Spleen (tissue), 11 donors: ENCODE measurements around the gene PCK2. TPM values are rescaled to one million over a fixed set of nuclear protein-coding genes. Genes with fewer than 3 reads are reported as not detected.

Experiments used
- DNase-seq: peaks from one replicate; pipeline ENCODE4 v3.0.0-alpha.2; 2020
- H3K27ac ChIP-seq, 8 donors: fragments of 200-600 bp; sonication (generic) in 7 of 8; 1 replicate in 4 of 8; 2 replicates in 4 of 8; pipeline versions ENCODE4 v1.5.0 to v1.8.0; 2016 to 2021; ENCODE audit warnings: inconsistent platforms in 4 of 8, mild to moderate bottlenecking in 4 of 8, moderate library complexity in 1 of 8
- H3K27me3 ChIP-seq, 7 donors: fragments of 200-600 bp; sonication (generic) in 6 of 7; replicated peaks in 1 of 7; 1 replicate in 4 of 7; 2 replicates in 3 of 7; pipeline versions ENCODE4 v1.5.0 to v1.8.0; 2016 to 2021; ENCODE audit warnings: inconsistent platforms in 3 of 7, mild to moderate bottlenecking in 1 of 7
- H3K36me3 ChIP-seq, 6 donors: fragments of 200-600 bp; sonication (generic) in 5 of 6; 1 replicate in 4 of 6; 2 replicates in 2 of 6; pipeline versions ENCODE4 v1.5.0 to v1.8.0; 2016 to 2021; ENCODE audit warnings: inconsistent platforms in 2 of 6
- H3K4me1 ChIP-seq, 6 donors: fragments of 200-600 bp; sonication (generic) in 5 of 6; 1 replicate in 3 of 6; 2 replicates in 3 of 6; pipeline versions ENCODE4 v1.5.0 to v1.8.0; 2016 to 2021; ENCODE audit warnings: inconsistent platforms in 3 of 6
- H3K4me3 ChIP-seq, 8 donors: fragments of 200-600 bp; sonication (generic) in 7 of 8; 1 replicate in 4 of 8; 2 replicates in 4 of 8; pipeline versions ENCODE4 v1.5.0 to v1.8.0; 2016 to 2021; ENCODE audit warnings: inconsistent platforms in 4 of 8, mild to moderate bottlenecking in 4 of 8, moderate library complexity in 2 of 8
- H3K9me3 ChIP-seq, 8 donors: fragments of 200-600 bp; sonication (generic) in 7 of 8; 1 replicate in 4 of 8; 2 replicates in 4 of 8; pipeline versions ENCODE4 v1.5.0 to v1.8.0; 2016 to 2021; ENCODE audit warnings: inconsistent platforms in 4 of 8
- POLR2A ChIP-seq, 3 donors: fragments of 450-650 bp; IDR thresholded peaks; one replicate each; pipeline ENCODE4 v1.5.1; 2017; ENCODE audit warnings: antibody characterized with exemption in 3 of 3, mild to moderate bottlenecking in 1 of 3
- POLR2AphosphoS5 ChIP-seq, 3 donors: sonication (generic); formaldehyde crosslinking; IDR thresholded peaks; one replicate each; pipeline ENCODE4 v1.5.1; 2017; ENCODE audit warnings: antibody characterized with exemption in 3 of 3
- WGBS, 5 donors: extraction: QIAGEN DNeasy Blood & Tissue Kit in 3 of 5; methylation state at CpG; one replicate each; pipeline versions ENCODE4 v1.1.5 to v1.1.7; 2013 to 2018; 5-methylcytosine and 5-hydroxymethylcytosine counted together
- intact Hi-C: fragments of 100-400 bp; cut with DNase I; formaldehyde crosslinking; loops from one replicate; pipeline ENCODE4 v1.15.0; 2023; ENCODE audit warnings: low total_unique reads
- polyA plus RNA-seq, 3 donors: library from polyadenylated mRNA; stranded (reverse); fragments of 200-250 nt; gene quantifications; one replicate each; pipeline ENCODE4 v1.2.1, GENCODE V29; 2013
- total RNA-seq, 7 donors: library from RNA; depleted of rRNA in 3 of 7; stranded (reverse); fragments of >200 nt in 3 of 7; fragmentation: NEBNext Ultra II Directional in 4 of 7; extraction: Animal tissue kit (Norgen Biotek cat#: 25700) in 4 of 7; gene quantifications; one replicate each; pipeline versions ENCODE4 v1.1.0 to v1.2.1, GENCODE V29; 2016 to 2021
- TF ChIP-seq, protein P1 (sequence below), 11 experiments: fragments of 200-600 bp in 7 of 11; fragments of 450-650 bp in 4 of 11; sonication (generic) in 4 of 11; IDR thresholded peaks in 8 of 11; conservative IDR thresholded peaks in 3 of 11; 1 replicate in 7 of 11; 2 replicates in 4 of 11; pipeline versions ENCODE4 v1.4.0 to v1.8.0; 2016 to 2021; ENCODE audit warnings: antibody characterized with exemption in 11 of 11, inconsistent platforms in 4 of 11, mild to moderate bottlenecking in 1 of 11
- donor health status: healthy with polysubstance abuse.
- donor health status: DM: no; HTN: no; CAD: no; lungs with moderate emphysema.
- donor health status: DM: no; HTN: no; CAD: no.
- donor health status: Bipolar disorder and iron deficiency.
- donor health status: healthy.
- donor health status: DM: no; HTN: no; CAD: no.
- donor health status: DM: yes; HTN: yes; CAD: no.

The PCK2 gene
- total and polyA plus RNA-seq, 10 donors, result 25.3 to 52.3 (median 33.8) TPM

GRCh38 chr14:24139272-24139934, 45.3 kb downstream of the PCK2 start:
- Histone ChIP-seq H3K27me3 (no peaks in the 10 kb centered on the region), H3K36me3 (peaks cover 3 to 55% (median 36%) of the 10 kb centered on the region in 6 donors), H3K4me3 (peak overlapping the region in 2 of 8 donors; percentile 88 to 98), H3K27ac (peak overlapping the region in 5 of 8 donors; percentile 95 to 98 (median 96)), H3K9me3 (no peaks in the 10 kb centered on the region), H3K4me1 (peaks cover 42 to 92% (median 67%) of the 10 kb centered on the region in 6 donors)
- TF ChIP-seq, protein P1, sequence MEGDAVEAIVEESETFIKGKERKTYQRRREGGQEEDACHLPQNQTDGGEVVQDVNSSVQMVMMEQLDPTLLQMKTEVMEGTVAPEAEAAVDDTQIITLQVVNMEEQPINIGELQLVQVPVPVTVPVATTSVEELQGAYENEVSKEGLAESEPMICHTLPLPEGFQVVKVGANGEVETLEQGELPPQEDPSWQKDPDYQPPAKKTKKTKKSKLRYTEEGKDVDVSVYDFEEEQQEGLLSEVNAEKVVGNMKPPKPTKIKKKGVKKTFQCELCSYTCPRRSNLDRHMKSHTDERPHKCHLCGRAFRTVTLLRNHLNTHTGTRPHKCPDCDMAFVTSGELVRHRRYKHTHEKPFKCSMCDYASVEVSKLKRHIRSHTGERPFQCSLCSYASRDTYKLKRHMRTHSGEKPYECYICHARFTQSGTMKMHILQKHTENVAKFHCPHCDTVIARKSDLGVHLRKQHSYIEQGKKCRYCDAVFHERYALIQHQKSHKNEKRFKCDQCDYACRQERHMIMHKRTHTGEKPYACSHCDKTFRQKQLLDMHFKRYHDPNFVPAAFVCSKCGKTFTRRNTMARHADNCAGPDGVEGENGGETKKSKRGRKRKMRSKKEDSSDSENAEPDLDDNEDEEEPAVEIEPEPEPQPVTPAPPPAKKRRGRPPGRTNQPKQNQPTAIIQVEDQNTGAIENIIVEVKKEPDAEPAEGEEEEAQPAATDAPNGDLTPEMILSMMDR (IDR thresholded peaks at IDR 0.05 in 8 of 11, conservative IDR thresholded peaks at IDR 0.05 in 3 of 11), result no peak
- TF ChIP-seq POLR2AphosphoS5 (IDR thresholded peaks at IDR 0.05) (no peak), POLR2A (IDR thresholded peaks at IDR 0.05) (no peak)
- peak; percentile 78 for DNase-seq
- 73 to 89% (median 84%) methylated on average over 9 of the region's 9 CpGs for WGBS, 5 donors
- intact Hi-C loops, result no loop called here

- intact Hi-C loops, result no loop called here
- Histone ChIP-seq H3K4me3 (peak within 1 kb of the TSS; percentile 63 to 98 (median 86)), H3K27ac (peak within 1 kb of the TSS; percentile 88 to 97 (median 94)), H3K36me3 (peaks cover 3 to 67% (median 41%) of the 10 kb centered on the region in 6 donors), H3K9me3 (no peaks in the 10 kb centered on the region), H3K4me1 (peaks cover 54 to 95% (median 78%) of the 10 kb centered on the region in 6 donors), H3K27me3 (no peaks in the 10 kb centered on the region)
- WGBS, 5 donors, result 0 to 1% (median 0%) methylated on average over 19 to 65 of the region's 65 CpGs
- peak; percentile 99 for DNase-seq
- TF ChIP-seq POLR2A (IDR thresholded peaks at IDR 0.05), result peak in 2 of 3 donors; percentile 33 to 74
- peak; percentile 94 to 96 (median 95) for TF ChIP-seq POLR2AphosphoS5 (IDR thresholded peaks at IDR 0.05)
- TF ChIP-seq, protein P1 (IDR thresholded peaks at IDR 0.05 in 8 of 11, conservative IDR thresholded peaks at IDR 0.05 in 3 of 11), result peak; percentile 76 to 94 (median 90)
These were observed 47.2 kb downstream of the PCK2 start, which contains the start of gene EMC9 for GRCh38 chr14:24141097-24141880. Gene EMC9, minus strand, starts transcription at chr14:24141591. Its CDS starts 287 bp downstream, at chr14:24141304.

DNA sequence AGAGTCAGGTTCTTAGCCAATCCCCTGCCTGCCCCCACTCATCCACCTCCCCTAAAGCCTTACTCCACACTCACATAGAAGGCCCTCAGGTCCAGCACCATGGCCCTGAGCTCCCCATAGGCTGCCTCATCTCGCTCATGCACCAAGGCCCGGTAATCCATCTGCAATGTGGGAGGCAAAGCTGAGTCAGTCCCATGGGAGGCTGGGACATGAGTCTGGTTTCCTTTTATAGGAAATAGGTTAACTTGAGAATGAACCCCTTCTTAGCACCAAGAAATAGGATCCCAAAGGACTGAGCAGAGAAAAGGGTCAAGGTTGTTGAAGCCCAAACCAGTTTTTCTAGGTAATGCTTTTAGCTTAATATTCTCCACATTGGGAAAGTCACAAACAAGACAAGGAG, 49.4 kb downstream of the PCK2 start:
- peak; percentile 36 for DNase-seq
- Histone ChIP-seq H3K4me3 (no peak overlapping the region), H3K9me3 (no peaks in the 10 kb centered on the region), H3K36me3 (peaks cover under 1 to 54% (median 28%) of the 10 kb centered on the region in 6 donors), H3K27me3 (no peaks in the 10 kb centered on the region), H3K27ac (peak overlapping the region in 3 of 8 donors; percentile 6 to 99 (median 94)), H3K4me1 (peaks cover 45 to 83% (median 65%) of the 10 kb centered on the region in 6 donors)
- 74 to 93% (median 84%) methylated on average over 2 of the region's 2 CpGs for WGBS, 5 donors
- intact Hi-C loops, result no loop called here
- TF ChIP-seq POLR2AphosphoS5 (IDR thresholded peaks at IDR 0.05) (no peak), POLR2A (IDR thresholded peaks at IDR 0.05) (no peak)
- TF ChIP-seq, protein P1 (IDR thresholded peaks at IDR 0.05 in 8 of 11, conservative IDR thresholded peaks at IDR 0.05 in 3 of 11), result no peak
